ENCODE results near the gene FRMD4B. TPM values are rescaled to one million over a fixed set of nuclear protein-coding genes. Genes with fewer than 3 reads are reported as not detected.

FRMD4B gene
- total RNA-seq, 5 donors from 2014 or later (not counting 1 experiment from before 2014, with no cell fraction given): 5.5 to 23.1 (median 10.9) TPM

DNA sequence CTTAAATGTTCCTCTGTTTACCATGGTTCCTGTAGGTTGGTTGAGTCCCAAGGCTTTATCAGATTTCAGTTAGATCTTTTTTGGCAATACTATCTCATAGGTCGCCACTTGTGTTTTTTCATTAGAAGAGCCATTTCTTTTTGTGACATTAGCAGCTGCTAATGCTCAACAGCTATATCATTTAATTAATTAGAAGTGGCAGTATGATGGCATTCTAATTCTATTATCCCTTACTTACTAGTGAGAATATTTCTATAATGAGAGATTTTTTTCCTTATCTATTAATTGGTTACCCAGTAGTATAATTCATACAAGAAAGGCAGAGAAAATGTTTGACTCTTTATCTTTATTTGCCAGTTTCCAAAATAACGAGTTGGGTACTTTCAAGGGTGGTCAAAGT, 25.2 kb downstream of the FRMD4B start:
- no peaks in the 10 kb centered on the region for H3K36me3 ChIP-seq (ENCODE audit: control insufficient read depth in 2 of 2, extremely low read depth in 1 of 2, insufficient read depth in 1 of 2, low read length in 1 of 2)
- CTCF ChIA-PET: no interaction called here

DNA sequence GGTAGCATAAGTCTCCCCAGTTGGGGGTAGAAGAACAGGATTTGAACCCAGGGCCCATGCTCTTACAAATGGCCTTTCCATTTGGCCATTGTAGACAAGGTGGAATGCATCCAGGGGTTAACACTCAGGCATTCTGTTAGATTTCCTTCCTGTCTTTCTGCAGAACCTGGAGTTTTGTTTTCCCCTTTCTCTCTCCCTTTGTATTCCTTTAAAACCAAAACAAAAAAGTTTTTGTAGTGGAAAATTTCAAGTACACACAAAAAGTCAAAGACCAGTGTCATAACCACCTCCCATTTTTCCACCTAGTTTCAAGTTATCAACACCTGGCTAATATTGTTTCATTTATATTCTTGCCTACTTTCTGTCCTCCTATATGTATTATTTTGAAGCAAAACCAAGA, 26.0 kb downstream of the FRMD4B start:
- no peak overlapping the region for H3K27ac ChIP-seq (ENCODE audit: low read length)
- ATAC-seq (replicated peaks in 1 of 4) (no peak), DNase-seq (no peak)
- H3K9me3 ChIP-seq: no peaks in the 10 kb centered on the region
- ChIA-PET POLR2A (no interaction called here), CTCF (no interaction called here)
- Mint-ChIP-seq H3K4me1 (no peaks in the 10 kb centered on the region), H3K27ac (no peak overlapping the region), H3K36me3 (peaks cover 7% of the 10 kb centered on the region), H3K4me3 (no peak overlapping the region), H3K27me3 (no peaks in the 10 kb centered on the region), H3K9me3 (peaks cover 0 to 5% (median 4%) of the 10 kb centered on the region in 3 donors)
- H3K36me3 ChIP-seq (ENCODE audit: control insufficient read depth in 2 of 2, extremely low read depth in 1 of 2, insufficient read depth in 1 of 2, low read length in 1 of 2): no peaks in the 10 kb centered on the region
- H3K4me3 ChIP-seq (ENCODE audit: control insufficient read depth in 1 of 2, extremely low read depth in 1 of 2, low read length in 1 of 2): no peak overlapping the region
- H3K27me3 ChIP-seq (replicated peaks in 1 of 2; ENCODE audit: control insufficient read depth in 2 of 2, extremely low read depth in 1 of 2, insufficient read depth in 2 of 2, low read length in 1 of 2): peaks cover 0 to 3% of the 10 kb centered on the region in 2 experiments
- no peaks in the 10 kb centered on the region for H3K4me1 ChIP-seq (ENCODE audit: control insufficient read depth in 1 of 2, extremely low read depth in 1 of 2, insufficient read depth in 2 of 2, low read length in 2 of 2)

More for the DNA sequence above, 25.2 kb downstream of the FRMD4B start:
- no peaks in the 10 kb centered on the region for H3K27me3 Mint-ChIP-seq
- POLR2A ChIA-PET: no interaction called here
- H3K4me3 Mint-ChIP-seq: no peak overlapping the region
- no peak overlapping the region for H3K27ac Mint-ChIP-seq
- no peaks in the 10 kb centered on the region for H3K9me3 ChIP-seq
- H3K4me3 ChIP-seq (ENCODE audit: control insufficient read depth in 1 of 2, extremely low read depth in 1 of 2, low read length in 1 of 2): no peak overlapping the region
- peaks cover 7% of the 10 kb centered on the region for H3K36me3 Mint-ChIP-seq
- DNase-seq (no peak), ATAC-seq (replicated peaks in 1 of 4) (no peak)
- peaks cover 0 to 5% (median 4%) of the 10 kb centered on the region in 3 donors for H3K9me3 Mint-ChIP-seq
- no CpG with 5 or more reads among the region's 2 CpGs for WGBS (ENCODE audit: insufficient coverage)
- H3K27ac ChIP-seq (ENCODE audit: low read length): no peak overlapping the region
- H3K4me1 ChIP-seq (ENCODE audit: control insufficient read depth in 1 of 2, extremely low read depth in 1 of 2, insufficient read depth in 2 of 2, low read length in 2 of 2): no peaks in the 10 kb centered on the region
- H3K27me3 ChIP-seq (replicated peaks in 1 of 2; ENCODE audit: control insufficient read depth in 2 of 2, extremely low read depth in 1 of 2, insufficient read depth in 2 of 2, low read length in 1 of 2): peaks cover 0 to 3% of the 10 kb centered on the region in 2 experiments
- no peaks in the 10 kb centered on the region for H3K4me1 Mint-ChIP-seq

DNA sequence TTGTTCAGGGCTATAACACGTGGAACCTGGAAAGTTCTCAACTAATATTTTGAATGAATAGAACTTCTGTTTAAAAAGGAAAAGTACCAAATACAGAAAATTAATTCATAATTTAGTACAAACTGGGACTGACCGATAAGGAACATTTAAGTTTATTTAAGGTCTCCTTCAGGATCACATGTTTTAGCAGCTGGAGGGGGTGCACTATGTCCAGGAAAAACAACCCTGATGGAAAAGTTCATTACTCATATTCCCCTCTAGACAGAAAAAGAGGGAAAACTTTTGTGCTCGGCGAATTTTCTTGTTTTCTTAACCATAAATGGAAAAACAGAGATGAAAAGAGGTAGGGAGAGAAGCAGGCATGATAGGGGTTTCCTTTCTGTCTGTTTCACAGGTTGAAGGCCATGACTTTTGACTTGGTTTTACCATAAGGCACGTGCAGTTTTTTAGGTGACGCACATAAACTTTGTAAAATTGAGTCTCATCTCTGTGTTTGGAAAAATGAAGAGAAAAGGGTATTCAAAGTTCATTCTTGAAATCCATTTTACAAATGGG, 26.5 kb downstream of the FRMD4B start:
- no peaks in the 10 kb centered on the region for H3K4me1 ChIP-seq (ENCODE audit: control insufficient read depth in 1 of 2, extremely low read depth in 1 of 2, insufficient read depth in 2 of 2, low read length in 2 of 2)
- peaks cover 0 to 3% of the 10 kb centered on the region in 2 experiments for H3K27me3 ChIP-seq (replicated peaks in 1 of 2; ENCODE audit: control insufficient read depth in 2 of 2, extremely low read depth in 1 of 2, insufficient read depth in 2 of 2, low read length in 1 of 2)
- H3K9me3 ChIP-seq: no peaks in the 10 kb centered on the region
- Mint-ChIP-seq H3K27ac (no peak overlapping the region), H3K27me3 (no peaks in the 10 kb centered on the region), H3K36me3 (peaks cover 7% of the 10 kb centered on the region), H3K4me1 (no peaks in the 10 kb centered on the region), H3K4me3 (no peak overlapping the region), H3K9me3 (peaks cover 0 to 5% (median 4%) of the 10 kb centered on the region in 3 donors)
- no CpG with 5 or more reads among the region's 6 CpGs for WGBS (ENCODE audit: insufficient coverage)
- DNase-seq: no peak
- no peak overlapping the region for H3K4me3 ChIP-seq (ENCODE audit: control insufficient read depth in 1 of 2, extremely low read depth in 1 of 2, low read length in 1 of 2)
- no peak overlapping the region for H3K27ac ChIP-seq (ENCODE audit: low read length)
- no peaks in the 10 kb centered on the region for H3K36me3 ChIP-seq (ENCODE audit: control insufficient read depth in 2 of 2, extremely low read depth in 1 of 2, insufficient read depth in 1 of 2, low read length in 1 of 2)
- ChIA-PET CTCF (no interaction called here), POLR2A (no interaction called here)
- no peak for ATAC-seq (replicated peaks in 1 of 4)

DNA sequence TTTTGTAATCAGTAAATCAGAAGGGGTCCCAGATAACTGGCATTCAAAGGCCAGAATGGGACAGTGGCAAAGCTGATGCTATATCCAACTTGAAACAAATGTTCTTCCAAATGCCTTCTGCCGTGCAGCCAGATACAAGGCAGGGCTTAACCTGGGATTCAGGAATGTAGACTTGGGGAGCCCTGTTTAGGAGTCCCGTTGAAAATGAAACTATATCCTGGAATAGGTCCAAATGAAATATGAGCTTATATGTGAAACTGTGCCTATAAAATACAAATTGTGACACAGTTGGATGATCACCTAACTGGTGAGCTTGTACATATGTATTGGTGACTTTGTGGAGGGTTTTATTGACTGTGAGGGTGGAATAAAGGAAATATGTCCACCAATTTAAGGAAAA, 28.7 kb downstream of the FRMD4B start:
- Histone ChIP-seq H3K4me3 (ENCODE audit: control insufficient read depth in 1 of 2, extremely low read depth in 1 of 2, low read length in 1 of 2) (no peak overlapping the region), H3K27ac (ENCODE audit: low read length) (no peak overlapping the region), H3K36me3 (ENCODE audit: control insufficient read depth in 2 of 2, extremely low read depth in 1 of 2, insufficient read depth in 1 of 2, low read length in 1 of 2) (no peaks in the 10 kb centered on the region), H3K9me3 (no peaks in the 10 kb centered on the region), H3K27me3 (replicated peaks in 1 of 2; ENCODE audit: control insufficient read depth in 2 of 2, extremely low read depth in 1 of 2, insufficient read depth in 2 of 2, low read length in 1 of 2) (peaks cover 0 to 3% of the 10 kb centered on the region in 2 experiments), H3K4me1 (ENCODE audit: control insufficient read depth in 1 of 2, extremely low read depth in 1 of 2, insufficient read depth in 2 of 2, low read length in 2 of 2) (peaks cover 0 to 13% of the 10 kb centered on the region in 2 experiments)
- peaks cover 10 to 19% (median 12%) of the 10 kb centered on the region in 3 donors for H3K4me1 Mint-ChIP-seq
- DNase-seq (no peak), ATAC-seq (replicated peaks in 1 of 4) (no peak)
- no peak overlapping the region for H3K4me3 Mint-ChIP-seq
- H3K27ac Mint-ChIP-seq: no peak overlapping the region
- 71% methylated on average over 2 of the region's 2 CpGs for WGBS (ENCODE audit: insufficient coverage)
- ChIA-PET POLR2A (no interaction called here), CTCF (no interaction called here)
- peaks cover 10 to 12% of the 10 kb centered on the region in 2 donors for H3K27me3 Mint-ChIP-seq
- peaks cover 0 to 5% (median 4%) of the 10 kb centered on the region in 3 donors for H3K9me3 Mint-ChIP-seq
- H3K36me3 Mint-ChIP-seq: peaks cover 7% of the 10 kb centered on the region

DNA sequence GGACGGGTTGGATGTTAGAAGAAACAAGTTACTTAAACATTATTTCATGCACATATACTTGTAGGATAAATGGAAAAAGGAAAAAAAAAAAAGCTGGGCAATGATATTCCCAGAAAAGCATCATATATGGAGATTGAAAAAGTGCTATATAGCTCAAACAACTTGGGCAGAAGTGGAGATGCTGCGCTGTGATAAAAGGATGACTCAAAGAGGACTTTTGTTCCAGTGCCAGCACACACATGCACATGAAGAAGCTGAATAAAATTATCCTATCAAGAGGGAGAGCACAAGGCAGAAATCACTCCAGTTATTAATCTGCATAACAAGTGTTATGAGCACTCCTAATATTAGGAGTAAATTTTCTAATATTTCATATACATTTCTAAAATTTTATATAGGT, 30.9 kb downstream of the FRMD4B start:
- Mint-ChIP-seq H3K27me3 (peaks cover 13 to 15% of the 10 kb centered on the region in 2 donors), H3K27ac (no peak overlapping the region), H3K9me3 (peaks cover 0 to 5% (median 4%) of the 10 kb centered on the region in 3 donors), H3K36me3 (peaks cover 7% of the 10 kb centered on the region), H3K4me3 (no peak overlapping the region), H3K4me1 (peaks cover 11 to 24% (median 15%) of the 10 kb centered on the region in 3 donors)
- no CpG with 5 or more reads among the region's 2 CpGs for WGBS (ENCODE audit: insufficient coverage)
- ChIA-PET CTCF (no interaction called here), POLR2A (no interaction called here)
- ATAC-seq (replicated peaks in 1 of 4) (no peak), DNase-seq (no peak)
- H3K9me3 ChIP-seq: no peaks in the 10 kb centered on the region
- no peak overlapping the region for H3K4me3 ChIP-seq (ENCODE audit: control insufficient read depth in 1 of 2, extremely low read depth in 1 of 2, low read length in 1 of 2)
- H3K4me1 ChIP-seq (ENCODE audit: control insufficient read depth in 1 of 2, extremely low read depth in 1 of 2, insufficient read depth in 2 of 2, low read length in 2 of 2): peaks cover 0 to 14% of the 10 kb centered on the region in 2 experiments
- H3K36me3 ChIP-seq (ENCODE audit: control insufficient read depth in 2 of 2, extremely low read depth in 1 of 2, insufficient read depth in 1 of 2, low read length in 1 of 2): no peaks in the 10 kb centered on the region
- H3K27me3 ChIP-seq (replicated peaks in 1 of 2; ENCODE audit: control insufficient read depth in 2 of 2, extremely low read depth in 1 of 2, insufficient read depth in 2 of 2, low read length in 1 of 2): peaks cover 0 to 3% of the 10 kb centered on the region in 2 experiments
- no peak overlapping the region for H3K27ac ChIP-seq (ENCODE audit: low read length)

DNA sequence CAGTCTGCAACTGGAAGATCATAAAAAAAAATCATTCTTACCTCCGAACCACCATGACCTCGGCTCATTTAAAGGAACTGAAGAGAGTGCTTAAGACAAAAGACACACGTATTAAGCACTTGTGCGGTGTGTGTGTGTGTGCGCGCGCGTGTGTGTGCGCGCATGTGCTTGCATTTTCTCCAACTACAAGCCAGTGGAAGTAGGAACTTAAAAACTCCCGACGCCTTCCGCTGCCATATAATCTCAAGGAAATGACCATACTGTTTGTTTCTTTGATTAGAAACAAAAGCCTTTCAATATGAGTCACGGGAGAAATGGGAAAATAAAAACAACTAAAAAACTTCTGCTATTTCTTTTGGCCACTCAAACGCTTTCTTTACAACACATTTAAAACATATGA, 32.4 kb downstream of the FRMD4B start:
- no peaks in the 10 kb centered on the region for H3K9me3 Mint-ChIP-seq
- POLR2A ChIA-PET: no interaction called here
- no peak for DNase-seq
- H3K36me3 ChIP-seq (ENCODE audit: control insufficient read depth in 2 of 2, extremely low read depth in 1 of 2, insufficient read depth in 1 of 2, low read length in 1 of 2): no peaks in the 10 kb centered on the region
- H3K4me3 ChIP-seq (ENCODE audit: control insufficient read depth in 1 of 2, extremely low read depth in 1 of 2, low read length in 1 of 2): peak overlapping the region in 1 of 2 donors; percentile 44
- CTCF ChIA-PET: no interaction called here
- H3K36me3 Mint-ChIP-seq: peaks cover 1% of the 10 kb centered on the region
- H3K27ac Mint-ChIP-seq: no peak overlapping the region
- H3K27me3 Mint-ChIP-seq: peaks cover 13 to 15% of the 10 kb centered on the region in 2 donors
- WGBS (ENCODE audit: insufficient coverage): no CpG with 5 or more reads among the region's 15 CpGs
- peak overlapping the region; percentile 11 to 71 (median 28) for H3K4me3 Mint-ChIP-seq
- peaks cover 11 to 24% (median 15%) of the 10 kb centered on the region in 3 donors for H3K4me1 Mint-ChIP-seq
- no peaks in the 10 kb centered on the region for H3K9me3 ChIP-seq
- H3K4me1 ChIP-seq (ENCODE audit: control insufficient read depth in 1 of 2, extremely low read depth in 1 of 2, insufficient read depth in 2 of 2, low read length in 2 of 2): peaks cover 0 to 14% of the 10 kb centered on the region in 2 experiments
- ATAC-seq (replicated peaks in 1 of 4): no peak
- H3K27ac ChIP-seq (ENCODE audit: low read length): no peak overlapping the region
- no peaks in the 10 kb centered on the region for H3K27me3 ChIP-seq (replicated peaks in 1 of 2; ENCODE audit: control insufficient read depth in 2 of 2, extremely low read depth in 1 of 2, insufficient read depth in 2 of 2, low read length in 1 of 2)

DNA sequence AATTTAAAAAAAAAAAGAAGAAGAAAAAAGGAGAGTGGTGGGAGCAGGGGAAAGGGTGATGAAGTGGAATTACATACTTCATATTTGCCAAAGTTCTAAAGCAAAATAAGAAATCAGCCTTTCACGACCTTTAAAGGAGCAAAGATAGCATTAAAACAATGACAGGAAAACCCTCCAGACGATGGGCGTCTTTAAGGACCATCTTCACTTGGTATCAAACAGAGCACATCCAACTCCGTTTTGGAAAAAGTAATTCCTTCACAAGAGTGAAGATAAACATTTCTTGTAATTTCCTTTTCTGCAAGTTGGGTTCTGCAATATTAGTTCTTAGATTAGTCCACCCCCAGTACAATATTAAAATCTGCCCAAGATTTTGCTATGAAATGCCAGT, 32.8 kb downstream of the FRMD4B start:
- no CpG with 5 or more reads among the region's 4 CpGs for WGBS (ENCODE audit: insufficient coverage)
- peak overlapping the region; percentile 11 to 71 (median 28) for H3K4me3 Mint-ChIP-seq
- H3K4me3 ChIP-seq (ENCODE audit: control insufficient read depth in 1 of 2, extremely low read depth in 1 of 2, low read length in 1 of 2): no peak overlapping the region

More for the DNA sequence above, 32.8 kb downstream of the FRMD4B start:
- DNase-seq: no peak
- H3K27me3 ChIP-seq (replicated peaks in 1 of 2; ENCODE audit: control insufficient read depth in 2 of 2, extremely low read depth in 1 of 2, insufficient read depth in 2 of 2, low read length in 1 of 2): no peaks in the 10 kb centered on the region
- no peak for ATAC-seq (replicated peaks in 1 of 4)
- Mint-ChIP-seq H3K36me3 (no peaks in the 10 kb centered on the region), H3K4me1 (peaks cover 11 to 24% (median 15%) of the 10 kb centered on the region in 3 donors), H3K9me3 (no peaks in the 10 kb centered on the region), H3K27me3 (peaks cover 13 to 15% of the 10 kb centered on the region in 2 donors), H3K27ac (no peak overlapping the region)
- ChIA-PET CTCF (no interaction called here), POLR2A (no interaction called here)
- H3K27ac ChIP-seq (ENCODE audit: low read length): no peak overlapping the region
- peaks cover 0 to 14% of the 10 kb centered on the region in 2 experiments for H3K4me1 ChIP-seq (ENCODE audit: control insufficient read depth in 1 of 2, extremely low read depth in 1 of 2, insufficient read depth in 2 of 2, low read length in 2 of 2)
- no peaks in the 10 kb centered on the region for H3K36me3 ChIP-seq (ENCODE audit: control insufficient read depth in 2 of 2, extremely low read depth in 1 of 2, insufficient read depth in 1 of 2, low read length in 1 of 2)
- no peaks in the 10 kb centered on the region for H3K9me3 ChIP-seq

All from T-cell (primary cell).